HUDEP-2 (cell line): ENCODE results near the gene HIC2.
"Not testable (repeated sequence)": the region's sequence is repeated elsewhere in the genome, so short reads cannot be mapped to it uniquely, and the experiment has no call there.

Experiments used
- DNase-seq, 76 experiments: peaks; one replicate each; lab custom pipeline; 2025; ENCODE audit not compliant: unreplicated experiment in 76 of 76; lab: John Stamatoyannopoulos, UW

The HIC2 gene

DNA sequence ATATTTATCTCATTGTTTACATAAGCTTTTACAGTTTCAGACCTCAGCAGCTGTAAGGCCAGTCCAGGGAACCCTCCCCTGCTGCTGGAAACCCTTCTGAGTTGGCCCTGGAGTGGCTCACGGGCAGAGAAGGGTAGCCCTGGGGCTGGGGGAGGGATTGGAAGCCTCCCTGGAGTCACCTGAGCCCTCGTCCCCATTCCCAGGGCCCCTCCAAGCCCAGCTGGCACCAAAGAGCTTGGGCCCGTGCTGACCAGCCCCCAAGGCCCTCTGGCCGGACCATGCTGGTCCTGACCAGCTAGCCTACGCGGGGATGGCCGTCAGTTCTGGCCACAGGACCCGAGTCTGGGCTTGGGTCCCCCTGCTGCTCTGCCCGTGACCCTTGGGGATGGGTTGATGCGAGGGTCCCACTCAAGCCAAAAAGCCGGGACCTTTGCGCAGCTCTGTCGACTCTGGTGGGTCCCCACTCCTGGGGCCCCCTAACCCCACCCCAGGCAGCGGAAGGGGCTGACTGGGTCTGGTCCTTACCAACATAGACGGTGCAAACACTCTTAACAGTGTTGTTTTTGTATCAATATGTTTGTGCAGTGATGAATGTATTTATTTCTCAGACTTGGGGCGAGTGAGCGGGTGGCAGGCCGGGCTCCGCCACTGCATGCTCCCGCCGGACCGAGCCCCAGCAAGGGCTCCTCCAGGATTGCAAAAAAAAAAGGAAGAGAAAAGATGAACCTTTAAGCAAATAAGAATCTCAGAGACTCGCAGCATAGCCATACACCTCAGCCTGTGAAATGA, 32.6 kb downstream of the HIC2 start:
- no peak for DNase-seq

DNA sequence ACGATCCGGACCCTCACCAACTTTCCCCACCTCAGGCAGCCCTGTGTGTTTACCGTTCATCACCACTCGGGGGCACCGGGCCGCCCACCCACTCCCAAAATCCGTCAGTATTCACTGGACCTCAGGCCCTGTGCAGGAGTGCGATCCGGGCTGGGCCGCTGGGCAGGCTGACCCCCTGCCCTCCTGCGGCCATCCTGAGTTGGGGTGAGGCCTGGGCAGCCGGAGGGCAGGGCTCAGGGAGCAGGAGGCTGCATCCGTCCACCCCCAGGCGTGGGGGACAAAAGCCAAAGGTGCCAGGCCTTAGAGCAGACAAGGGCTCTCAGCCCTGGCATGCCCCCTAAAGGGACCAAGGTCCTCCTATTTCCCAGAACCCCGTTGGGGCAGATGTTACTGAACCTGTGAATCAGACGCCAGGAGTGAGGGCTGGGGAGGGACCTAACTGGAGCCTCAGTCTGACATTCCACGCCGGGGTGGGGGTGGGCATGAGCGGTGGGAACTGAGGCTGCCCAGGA, 33.2 kb downstream of the HIC2 start:
- DNase-seq, result no peak

DNA sequence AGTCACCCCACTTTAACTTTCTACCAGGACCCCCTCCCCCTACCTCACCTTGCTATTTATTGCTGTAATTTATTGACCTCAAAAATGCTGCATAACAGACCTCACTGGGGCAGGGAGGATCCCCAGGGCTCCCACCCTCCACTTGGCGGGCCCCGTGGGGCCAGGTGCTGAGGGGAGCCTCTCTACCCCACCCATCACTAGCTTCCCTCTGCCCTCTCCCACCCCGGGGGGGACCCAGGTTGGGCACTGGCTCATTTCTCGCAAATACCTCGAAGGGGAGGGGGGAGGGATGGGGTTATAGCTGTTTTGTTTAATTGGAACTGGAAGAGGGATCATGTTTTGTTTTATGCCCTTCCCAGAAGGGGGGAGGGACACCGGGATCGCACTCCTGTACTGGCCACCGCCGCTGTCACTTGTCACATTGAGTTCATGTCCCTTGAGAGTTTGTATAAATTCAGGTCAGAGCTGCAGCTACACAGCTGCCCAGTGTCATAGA, 33.7 kb downstream of the HIC2 start:
- DNase-seq, result no peak

DNA sequence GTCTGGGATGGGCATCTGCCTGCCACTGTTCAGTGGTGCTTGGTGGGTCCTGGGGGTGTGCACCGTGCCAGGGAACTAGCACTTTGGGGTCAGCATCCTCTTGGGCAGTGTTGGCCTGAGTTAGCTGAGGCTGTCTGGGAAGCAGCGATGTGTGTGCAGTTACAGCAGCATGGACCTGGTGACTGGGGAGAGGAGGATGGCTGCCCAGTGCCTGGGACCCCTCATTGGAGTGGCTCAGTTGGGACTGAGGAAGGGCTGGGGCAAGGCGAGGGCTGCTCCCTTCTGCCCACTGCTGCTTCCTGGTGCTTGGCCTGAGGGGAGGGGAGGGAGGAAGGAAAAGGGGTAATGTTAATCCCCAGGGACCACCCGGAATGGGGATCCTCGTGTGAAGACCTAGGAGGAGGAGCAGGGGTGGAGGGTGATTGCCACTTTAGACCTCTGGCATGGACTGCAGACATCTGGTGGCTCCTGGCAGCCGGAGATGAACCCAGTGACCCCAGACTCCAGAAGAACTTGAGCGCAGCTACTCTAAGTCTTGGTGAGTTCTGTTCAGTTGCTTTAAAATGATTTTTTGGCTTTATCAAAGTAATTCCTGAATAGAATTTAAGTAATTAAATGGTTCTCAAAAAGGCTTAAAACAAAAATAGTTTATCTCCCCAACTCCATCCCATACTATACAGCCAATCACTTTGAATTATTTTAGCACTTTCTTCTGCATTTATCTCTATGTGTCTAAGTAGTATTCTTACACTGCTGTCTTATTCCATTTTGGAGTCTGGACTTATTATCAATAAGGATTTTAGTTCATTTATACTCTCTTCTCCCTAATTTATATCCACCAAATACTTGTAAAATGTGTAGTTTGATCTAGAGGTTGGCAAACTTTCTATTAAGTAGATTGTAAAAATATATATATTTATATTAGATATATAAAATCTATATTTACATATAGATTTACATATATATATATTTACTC, 34.7 kb downstream of the HIC2 start:
- no peak for DNase-seq

DNA sequence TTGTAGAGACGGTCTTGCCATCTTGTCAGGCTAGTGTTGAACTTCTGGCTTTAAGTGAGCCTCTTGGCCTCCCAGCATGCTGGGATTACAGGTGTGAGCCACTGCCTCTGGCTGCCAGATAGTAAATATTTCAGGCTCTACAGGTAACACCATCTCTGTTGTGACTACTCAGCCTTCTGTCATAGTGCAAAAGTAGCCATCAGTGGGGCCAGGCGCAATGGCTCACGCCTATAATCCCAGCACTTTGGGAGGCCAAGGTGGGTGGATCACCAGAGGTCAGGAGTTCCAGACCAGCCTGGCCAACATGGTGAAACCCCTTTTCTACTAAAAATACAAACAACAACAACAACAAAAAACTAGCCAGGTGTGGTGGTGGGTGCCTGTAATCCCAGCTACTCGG, 35.5 kb downstream of the HIC2 start:
- not testable (repeated sequence) for DNase-seq

DNA sequence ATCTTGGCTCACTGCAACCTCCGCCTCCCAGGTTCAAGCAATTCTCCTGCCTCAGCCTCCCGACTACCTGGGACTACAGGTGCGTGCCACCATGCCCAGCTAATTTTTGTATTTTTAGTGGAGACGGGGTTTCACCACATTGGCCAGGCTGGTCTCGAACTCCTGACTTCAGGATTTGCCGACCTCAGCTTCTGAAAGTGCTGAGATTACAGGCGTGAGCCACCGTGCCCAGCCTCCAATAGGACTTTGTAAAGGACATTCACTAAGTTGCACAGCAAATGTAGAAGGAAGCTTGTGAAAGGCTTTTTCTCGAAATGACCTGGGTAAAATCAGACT, 37.8 kb downstream of the HIC2 start:
- not testable (repeated sequence) for DNase-seq

DNA sequence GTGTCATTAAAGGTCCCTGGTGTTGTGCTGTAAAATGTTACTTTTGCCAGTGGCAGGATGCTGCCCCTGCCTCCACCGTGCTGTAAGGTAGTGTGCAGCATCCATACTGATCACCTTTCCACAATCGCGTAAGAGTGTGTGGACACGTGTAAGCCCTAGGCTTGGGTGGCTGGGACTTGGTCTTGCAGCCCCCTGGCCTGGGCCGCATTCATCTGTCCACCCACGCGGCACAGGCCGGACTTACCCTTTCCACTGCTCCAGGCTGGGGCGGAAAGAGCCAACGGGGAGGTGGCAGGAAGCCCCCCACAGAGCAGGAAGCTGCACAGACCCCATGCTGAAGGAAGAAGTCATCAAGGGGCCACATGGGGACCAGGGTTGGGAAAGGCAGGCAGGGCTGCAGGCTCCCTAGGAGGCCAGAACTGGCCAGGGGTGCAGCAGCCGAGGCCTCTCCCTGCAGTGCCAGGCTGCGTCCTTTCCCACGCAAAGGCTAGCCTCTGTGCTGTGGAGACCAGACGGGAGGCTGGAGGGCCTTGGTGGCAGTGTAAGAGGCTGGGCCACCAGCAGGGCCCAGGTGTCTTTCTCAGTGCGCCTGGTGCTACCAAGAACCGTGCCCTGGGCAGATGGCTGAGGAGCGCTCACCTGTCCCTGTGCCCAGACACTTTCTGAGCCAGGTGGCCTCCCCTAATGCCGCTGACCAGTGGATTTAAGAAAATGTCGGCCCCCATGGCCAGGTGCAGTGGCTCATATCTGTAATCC, 38.3 kb downstream of the HIC2 start:
- DNase-seq, result no peak

DNA sequence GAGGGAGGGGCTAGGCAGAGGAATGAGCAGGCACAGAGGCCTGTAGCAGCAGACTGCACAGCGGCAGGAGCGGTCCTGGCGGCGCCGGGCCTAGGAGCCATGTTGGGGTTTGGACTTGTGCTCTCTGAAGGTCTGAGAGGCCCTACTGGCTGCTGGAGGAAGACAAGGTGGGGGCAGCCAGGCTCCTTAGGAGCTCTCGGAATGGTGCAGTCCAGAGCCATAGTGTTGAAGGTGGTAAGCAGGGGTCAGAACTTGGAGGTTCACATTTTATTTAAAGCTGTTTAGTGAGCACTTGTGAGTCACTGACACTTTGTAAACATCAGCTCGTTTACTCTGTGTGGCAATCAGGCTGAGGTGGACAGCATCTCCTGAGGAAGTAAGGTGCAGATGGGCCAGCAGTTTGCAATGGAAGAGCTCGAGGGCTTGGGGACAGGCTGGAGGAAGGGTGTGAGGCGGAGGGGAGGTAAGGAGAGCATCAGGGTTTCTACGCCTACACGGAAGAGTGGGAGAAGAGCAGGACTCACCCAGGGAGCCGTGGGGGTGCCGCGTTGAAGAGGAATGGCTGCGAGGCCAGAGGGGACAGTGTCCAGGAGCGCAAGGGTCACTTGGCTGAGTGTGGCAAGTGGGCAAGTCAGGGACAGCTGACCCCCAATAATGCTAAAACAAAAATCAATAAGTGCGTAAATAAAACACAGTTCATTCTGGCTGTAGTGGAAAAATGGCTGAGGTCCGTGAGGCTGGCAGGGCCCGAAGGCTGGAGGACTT, 40.0 kb downstream of the HIC2 start:
- DNase-seq, result no peak

DNA sequence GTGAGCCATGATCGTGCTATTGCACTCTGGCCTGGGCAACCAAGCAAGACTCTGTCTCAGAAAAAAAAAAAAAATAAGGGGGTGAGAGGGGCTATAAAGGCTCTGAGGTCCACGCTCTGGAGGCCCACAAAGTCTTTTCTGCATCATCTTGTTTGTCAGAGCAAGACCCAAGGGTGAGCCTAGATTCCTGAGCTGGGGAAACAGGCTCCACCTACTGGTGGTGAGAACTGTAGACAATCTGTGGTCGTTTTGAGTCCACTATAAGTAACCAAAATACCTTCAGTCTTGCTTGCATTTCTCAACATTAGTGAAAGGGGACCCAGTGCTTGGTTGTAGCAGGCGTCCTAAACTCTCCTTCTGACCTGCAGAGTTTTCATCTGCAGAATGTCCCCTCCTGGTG, 45.5 kb downstream of the HIC2 start:
- DNase-seq, result not testable (repeated sequence)

DNA sequence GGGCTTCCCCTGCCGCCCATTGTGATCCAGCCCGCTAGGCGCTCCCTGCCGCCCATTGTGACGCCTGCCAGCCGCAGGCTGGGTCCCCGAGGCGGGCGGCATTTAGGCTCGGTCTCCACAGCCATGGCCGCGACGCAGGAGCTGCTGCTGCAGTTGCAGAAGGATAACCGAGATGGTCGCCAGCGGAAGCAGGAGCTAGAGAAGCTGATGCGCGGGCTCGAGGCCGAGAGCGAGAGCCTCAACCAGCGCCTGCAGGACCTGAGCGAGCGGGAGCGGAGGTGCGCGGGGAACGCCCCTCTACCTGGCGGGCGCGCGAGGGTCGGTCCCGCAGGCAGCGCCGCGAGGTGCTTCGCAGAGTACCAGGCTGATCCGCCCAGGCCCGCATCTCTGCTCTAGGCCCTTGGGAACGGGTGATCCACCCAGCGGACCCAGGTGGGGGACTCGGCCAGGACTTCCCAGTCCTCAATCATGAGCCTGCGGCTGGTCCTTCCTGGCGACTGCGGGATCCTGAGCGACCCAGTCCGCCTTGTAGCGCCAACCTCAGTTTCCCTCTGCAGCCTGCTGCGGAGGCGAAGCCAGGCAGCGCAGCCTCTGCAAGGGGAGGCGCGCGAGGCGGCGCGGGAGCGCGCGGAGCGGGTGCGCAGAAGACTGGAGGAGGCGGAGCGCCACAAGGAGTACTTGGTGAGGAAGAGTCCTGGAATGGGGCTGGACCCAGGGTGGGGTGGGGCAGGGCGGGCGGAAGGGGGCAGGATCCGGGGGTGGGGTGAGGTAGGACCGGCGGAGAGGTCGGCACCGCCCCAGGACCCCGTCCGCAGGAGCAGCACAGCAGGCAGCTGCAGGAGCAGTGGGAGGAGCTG, 50.4 kb downstream of the HIC2 start, which contains the start of gene TMEM191C:
TMEM191C (plus strand) TSS at position 51 of the 857 bp plus-strand sequence; CDS start at position 124, 73 bp downstream.
- not testable (repeated sequence) for DNase-seq

DNA sequence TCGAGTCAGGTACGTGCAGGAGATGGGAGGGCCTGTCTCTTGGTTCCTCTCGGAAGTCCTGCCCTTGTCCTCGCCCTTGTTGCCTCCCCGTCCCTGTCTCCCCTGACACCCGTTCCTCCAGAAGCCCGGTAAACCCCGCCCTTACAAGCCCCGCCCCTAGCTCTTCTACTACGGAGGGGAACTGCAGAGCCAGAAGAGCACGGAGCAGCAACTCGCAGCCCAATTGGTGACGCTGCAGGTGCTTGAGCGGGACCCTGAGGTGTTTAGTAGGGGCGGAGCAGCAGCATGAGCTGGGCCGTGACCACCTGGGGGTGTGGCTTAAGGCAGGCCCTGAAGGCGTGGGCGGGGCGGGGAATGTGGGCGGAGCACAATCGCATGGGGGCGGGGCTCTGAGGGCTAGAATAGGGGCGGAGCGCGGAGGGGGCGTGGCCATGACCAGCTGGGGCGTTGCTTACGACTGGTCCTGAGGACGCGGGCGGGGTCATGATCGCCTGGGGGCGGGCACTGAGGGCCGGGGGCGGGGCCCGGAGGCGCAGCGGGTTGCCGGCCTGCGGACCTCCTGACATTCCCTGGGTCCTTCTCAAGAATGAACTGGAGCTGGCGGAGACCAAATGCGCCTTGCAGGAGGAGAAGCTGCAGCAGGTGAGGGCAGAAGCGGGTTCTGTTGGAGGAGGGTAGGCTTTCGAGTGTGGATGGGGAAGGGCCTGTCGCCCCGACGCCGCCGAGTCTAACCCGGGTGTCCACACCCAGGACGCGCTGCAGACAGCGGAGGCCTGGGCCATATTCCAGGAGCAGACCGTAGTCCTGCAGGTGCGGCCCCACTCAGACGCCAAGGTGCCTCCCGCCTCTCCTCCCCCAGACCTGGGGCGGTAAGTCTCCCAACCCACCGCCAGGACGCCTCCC, 51.3 kb downstream of the HIC2 start:
- not testable (repeated sequence) for DNase-seq

DNA sequence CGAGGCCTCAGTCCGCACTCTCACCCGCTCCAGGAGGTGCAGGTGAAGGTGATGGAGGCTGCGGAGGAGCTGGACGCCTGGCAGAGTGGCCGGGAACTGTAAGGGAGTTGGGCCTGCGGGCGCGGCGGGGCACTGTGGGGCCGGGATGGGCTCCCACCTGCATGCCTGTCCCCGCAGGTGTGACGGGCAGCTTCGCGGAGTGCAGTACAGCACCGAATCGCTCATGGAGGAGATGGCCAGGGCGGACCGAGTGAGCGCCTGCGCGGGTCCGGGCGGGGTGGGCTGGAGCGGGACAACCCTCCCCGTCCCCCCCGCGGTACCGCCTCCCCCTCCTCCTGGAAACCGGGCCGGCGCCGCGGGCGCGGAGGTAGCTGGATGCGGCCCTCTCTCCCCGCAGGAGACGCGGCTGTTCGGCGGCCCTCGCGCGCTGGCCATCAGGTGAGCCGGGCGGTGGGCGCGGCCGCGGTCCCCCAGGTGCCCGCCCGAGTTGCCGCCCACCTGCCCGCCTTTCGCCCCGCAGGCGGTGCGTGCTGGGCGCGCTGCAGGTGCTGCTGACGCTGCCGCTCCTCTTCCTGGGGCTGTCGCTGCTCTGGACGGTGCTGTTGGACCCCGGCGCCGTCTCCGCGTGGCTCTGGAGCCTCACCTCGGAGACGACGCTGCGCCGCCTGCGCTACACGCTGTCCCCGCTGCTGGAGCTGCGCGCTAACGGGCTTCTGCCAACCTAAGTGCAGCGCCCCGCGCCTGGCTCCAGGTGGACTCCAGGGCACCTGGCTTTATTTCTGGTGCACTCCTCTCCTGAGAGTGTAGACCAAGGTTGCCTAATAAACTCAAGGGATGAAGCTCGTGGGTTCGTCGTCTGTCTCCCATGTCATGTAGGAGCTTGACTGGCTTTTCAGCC, 52.2 kb downstream of the HIC2 start:
- not testable (repeated sequence) for DNase-seq

DNA sequence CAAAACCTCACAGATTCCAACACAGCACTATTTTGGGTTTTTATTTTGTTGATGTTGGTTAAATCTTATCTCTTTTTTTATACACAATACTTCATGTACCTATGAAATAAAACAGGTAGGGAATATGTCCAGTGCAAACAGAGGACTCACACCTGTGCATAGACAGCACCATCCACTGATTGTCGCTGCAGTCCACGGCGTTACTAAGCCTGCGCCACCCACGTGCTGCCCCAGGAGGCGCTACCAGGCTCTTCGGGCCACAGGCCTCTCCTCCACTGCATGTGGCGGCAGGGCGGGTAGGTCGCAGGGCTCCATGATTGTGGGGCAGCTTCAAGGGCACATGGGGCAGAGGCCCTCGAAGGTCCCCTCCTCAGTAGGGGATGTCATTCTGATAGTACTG, 55.8 kb downstream of the HIC2 start:
- not testable (repeated sequence) for DNase-seq

DNA sequence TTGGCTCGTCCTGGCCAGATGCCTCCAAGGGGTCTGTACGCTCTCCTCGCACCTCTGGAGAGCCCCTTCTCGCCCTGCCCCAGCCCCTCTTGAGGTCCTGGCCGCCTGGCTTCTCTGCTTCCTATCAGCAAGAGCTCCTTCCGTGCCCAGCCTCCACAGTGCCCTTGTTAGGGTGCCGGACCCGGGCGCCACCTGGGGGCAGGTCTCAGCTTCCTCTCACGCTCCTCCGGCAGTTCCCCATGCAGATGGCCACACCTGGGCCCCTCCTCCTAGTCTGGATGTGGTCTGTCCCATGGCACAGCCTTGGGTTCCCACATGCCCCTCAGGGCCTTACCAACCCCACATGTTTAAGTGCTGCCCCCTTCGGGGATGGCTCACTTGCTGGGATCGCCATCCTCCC, 56.5 kb downstream of the HIC2 start:
- not testable (repeated sequence) for DNase-seq

DNA sequence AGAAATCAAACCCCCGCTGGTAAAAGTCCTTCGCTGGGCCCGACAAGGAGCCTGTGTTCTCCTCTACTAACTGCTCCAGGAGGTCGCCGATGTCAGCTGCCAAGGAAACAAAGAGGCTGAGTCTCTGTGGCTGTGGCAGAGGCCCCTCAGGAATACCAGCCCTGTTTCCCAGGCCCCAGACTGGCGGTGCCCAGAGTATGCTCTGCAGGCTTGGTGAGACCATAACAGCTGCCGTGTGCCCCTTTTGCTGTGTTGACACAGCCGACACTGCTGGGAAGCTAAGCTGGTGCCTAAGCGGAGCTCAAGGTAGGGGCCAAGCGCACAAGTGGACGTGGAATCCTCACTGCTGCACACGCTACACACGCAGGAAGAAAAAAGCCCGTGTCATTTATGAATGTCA, 66.9 kb downstream of the HIC2 start:
- DNase-seq, result not testable (repeated sequence)

DNA sequence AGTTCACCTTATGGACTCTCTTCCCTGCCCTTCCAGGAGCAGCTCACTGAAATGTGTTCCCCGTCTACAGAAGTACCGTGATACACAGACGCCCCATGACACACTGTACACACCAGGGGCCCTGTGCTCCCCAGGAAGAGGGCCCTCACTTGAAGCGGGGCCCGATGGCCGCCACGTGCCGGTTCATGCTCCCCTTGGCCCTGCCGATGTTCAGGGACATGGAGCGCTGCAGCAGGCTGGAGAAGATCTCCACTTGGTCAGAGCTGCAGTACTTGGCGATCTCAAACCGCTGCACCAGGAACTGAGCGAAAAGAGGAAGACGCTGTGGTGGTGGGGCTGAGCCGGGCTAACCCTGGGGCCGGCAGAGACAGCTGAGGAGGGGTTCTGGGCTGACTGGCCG, 70.6 kb downstream of the HIC2 start:
- DNase-seq, result not testable (repeated sequence)
